Large intestine (tissue), 3 donors: Measurements from ENCODE around the gene C1orf167. TPM values are rescaled to one million over a fixed set of nuclear protein-coding genes. Genes with fewer than 3 reads are reported as not detected.

Experiments
- DNase-seq, 2 donors: peaks; one replicate each; pipeline versions ENCODE4 v3.0.0 to v3.0.0-alpha.2; 2013
- H3K27ac ChIP-seq: one replicate; pipeline ENCODE4 v1.5.1; 2013; ENCODE audit warnings: low read length
- H3K27me3 ChIP-seq: 2 replicates; pipeline ENCODE4 v1.6.1; 2013; ENCODE audit warnings: low read length; ENCODE audit not compliant: control insufficient read depth, insufficient read depth
- H3K36me3 ChIP-seq: 2 replicates; pipeline ENCODE4 v1.6.1; 2013; ENCODE audit warnings: low read length; ENCODE audit not compliant: control insufficient read depth, insufficient read depth
- H3K4me1 ChIP-seq: one replicate; pipeline ENCODE4 v1.6.1; 2013; ENCODE audit warnings: low read length; ENCODE audit not compliant: control insufficient read depth, insufficient read depth
- H3K4me3 ChIP-seq: one replicate; pipeline ENCODE4 v1.5.1; 2013; ENCODE audit warnings: low read length
- H3K9me3 ChIP-seq: one replicate; pipeline ENCODE4 v1.6.1; 2013; ENCODE audit warnings: mild to moderate bottlenecking, low read depth, low read length, moderate library complexity; ENCODE audit not compliant: control insufficient read depth
- WGBS: methylation state at CpG from one replicate; pipeline ENCODE4 v1.1.5; 2013; ENCODE audit warnings: low lambda C conversion rate; ENCODE audit not compliant: insufficient coverage; 5-methylcytosine and 5-hydroxymethylcytosine counted together
- polyA plus RNA-seq: library from polyadenylated mRNA; unstranded; fragments of 120-200 nt; gene quantifications from one replicate; pipeline ENCODE4 v1.2.1, GENCODE V29; 2013

C1orf167 gene
- polyA plus RNA-seq, 1 donor, result 0.15 TPM

- Histone ChIP-seq H3K4me1 (peaks cover 6% of the 10 kb centered on the region), H3K4me3 (no peak overlapping the region), H3K27me3 (no peaks in the 10 kb centered on the region), H3K27ac (no peak overlapping the region), H3K9me3 (no peaks in the 10 kb centered on the region), H3K36me3 (no peaks in the 10 kb centered on the region)
- 83% methylated on average over 2 of the region's 4 CpGs for WGBS
- no peak for DNase-seq
Observed at GRCh38 chr1:11727119-11727518, 34.9 kb upstream of the C1orf167 start.

GRCh38 chr1:11728126-11728806 is 33.7 kb upstream of the C1orf167 start:
- Histone ChIP-seq H3K36me3 (no peaks in the 10 kb centered on the region), H3K9me3 (no peaks in the 10 kb centered on the region), H3K4me1 (peaks cover 7% of the 10 kb centered on the region), H3K27ac (no peak overlapping the region), H3K27me3 (no peaks in the 10 kb centered on the region), H3K4me3 (no peak overlapping the region)
- 100% methylated on average over 3 of the region's 4 CpGs for WGBS
- DNase-seq, result no peak

GRCh38 chr1:11729155-11729497 is 32.9 kb upstream of the C1orf167 start:
- no peaks in the 10 kb centered on the region for H3K9me3 ChIP-seq
- no peak for DNase-seq
- no CpG with 5 or more reads among the region's 11 CpGs for WGBS
- peaks cover 7% of the 10 kb centered on the region for H3K4me1 ChIP-seq
- no peak overlapping the region for H3K4me3 ChIP-seq
- H3K36me3 ChIP-seq, result no peaks in the 10 kb centered on the region
- H3K27ac ChIP-seq, result no peak overlapping the region
- H3K27me3 ChIP-seq, result no peaks in the 10 kb centered on the region

GRCh38 chr1:11729498-11730428 is 32.2 kb upstream of the C1orf167 start:
- H3K27ac ChIP-seq, result no peak overlapping the region
- no peak for DNase-seq
- H3K4me1 ChIP-seq, result peaks cover 7% of the 10 kb centered on the region
- no peaks in the 10 kb centered on the region for H3K27me3 ChIP-seq
- no peaks in the 10 kb centered on the region for H3K9me3 ChIP-seq
- H3K36me3 ChIP-seq, result no peaks in the 10 kb centered on the region
- no CpG with 5 or more reads among the region's 26 CpGs for WGBS
- H3K4me3 ChIP-seq, result no peak overlapping the region

- peak; percentile 37 to 42 for DNase-seq
- peaks cover 7% of the 10 kb centered on the region for H3K4me1 ChIP-seq
- WGBS, result no CpG with 5 or more reads among the region's 5 CpGs
- no peaks in the 10 kb centered on the region for H3K27me3 ChIP-seq
- H3K36me3 ChIP-seq, result no peaks in the 10 kb centered on the region
- H3K9me3 ChIP-seq, result no peaks in the 10 kb centered on the region
- peak overlapping the region; percentile 6 for H3K27ac ChIP-seq
- no peak overlapping the region for H3K4me3 ChIP-seq
Observed at GRCh38 chr1:11730429-11730891, 31.5 kb upstream of the C1orf167 start.

GRCh38 chr1:11731691-11732283 is 30.2 kb upstream of the C1orf167 start:
- no peaks in the 10 kb centered on the region for H3K36me3 ChIP-seq
- H3K27me3 ChIP-seq, result no peaks in the 10 kb centered on the region
- H3K4me3 ChIP-seq, result peak overlapping the region; percentile 25
- H3K4me1 ChIP-seq, result peaks cover 10% of the 10 kb centered on the region
- H3K9me3 ChIP-seq, result peaks cover 5% of the 10 kb centered on the region
- H3K27ac ChIP-seq, result peak overlapping the region; percentile 59
- DNase-seq, result peak; percentile 37 to 64
- WGBS, result 40% methylated on average over 1 of the region's 17 CpGs

- WGBS, result 100% methylated on average over 1 of the region's 3 CpGs
- no peak for DNase-seq
- Histone ChIP-seq H3K27ac (no peak overlapping the region), H3K36me3 (no peaks in the 10 kb centered on the region), H3K4me1 (peaks cover 14% of the 10 kb centered on the region), H3K9me3 (peaks cover 5% of the 10 kb centered on the region), H3K27me3 (no peaks in the 10 kb centered on the region), H3K4me3 (no peak overlapping the region)
Observed at GRCh38 chr1:11733306-11733705, 28.7 kb upstream of the C1orf167 start.

GRCh38 chr1:11735531-11735853 is 26.5 kb upstream of the C1orf167 start:
- H3K4me3 ChIP-seq, result peak overlapping the region; percentile 98

GRCh38 chr1:11735854-11736745 is 25.9 kb upstream of the C1orf167 start, which contains the start of gene AGTRAP:
Gene AGTRAP, plus strand, starts transcription at chr1:11736136. Its CDS starts 73 bp downstream, at chr1:11736209.
- peak; percentile 95 to 96 for DNase-seq
- Histone ChIP-seq H3K4me3 (peak within 1 kb of the TSS; percentile 98), H3K4me1 (peaks cover 11% of the 10 kb centered on the region), H3K27me3 (no peaks in the 10 kb centered on the region), H3K9me3 (peaks cover 5% of the 10 kb centered on the region), H3K27ac (peak within 1 kb of the TSS; percentile 69), H3K36me3 (no peaks in the 10 kb centered on the region)
- WGBS, result no CpG with 5 or more reads among the region's 59 CpGs

More at GRCh38 chr1:11735531-11735853, 26.5 kb upstream of the C1orf167 start:
- Histone ChIP-seq H3K4me1 (peaks cover 14% of the 10 kb centered on the region), H3K9me3 (peaks cover 5% of the 10 kb centered on the region), H3K36me3 (no peaks in the 10 kb centered on the region), H3K27me3 (no peaks in the 10 kb centered on the region), H3K27ac (no peak overlapping the region)
- DNase-seq, result peak in 1 of 2 donors; percentile 8
- no CpG with 5 or more reads among the region's 4 CpGs for WGBS
